ENCODE data around the gene COL20A1. TPM values are rescaled to one million over a fixed set of nuclear protein-coding genes. Genes with fewer than 3 reads are reported as not detected.

COL20A1 gene
- total RNA-seq, 2 donors from 2014 or later: 0.50 to 0.58 TPM

Other genes with a start within 250 kb of the COL20A1 start
- 10 to 100 TPM; 39.1 to 43.2 TPM for gene YTHDF1, start 77.1 kb upstream of the COL20A1 start, total RNA-seq
- under 1 TPM in 1 of 2 donors, not detected in 1; 0.74 TPM for gene BIRC7, start 57.3 kb upstream of the COL20A1 start, total RNA-seq
- not detected for gene NKAIN4, start 38.7 kb upstream of the COL20A1 start, total RNA-seq
- gene ARFGAP1, start 20.4 kb upstream of the COL20A1 start, total RNA-seq: 10 to 100 TPM; 75.8 to 76.6 TPM
- not detected for gene CHRNA4, start 68.2 kb downstream of the COL20A1 start, total RNA-seq
- under 1 TPM; 0.44 to 0.65 TPM for gene KCNQ2, start 179.5 kb downstream of the COL20A1 start, total RNA-seq
- 1 to 10 TPM in 1 of 2 donors, under 1 TPM in 1; 0.94 to 8.3 TPM for gene EEF1A2, start 205.9 kb downstream of the COL20A1 start, total RNA-seq
- gene PPDPF, start 227.6 kb downstream of the COL20A1 start, total RNA-seq: 100 to 1,000 TPM in 1 of 2 donors, 10 to 100 TPM in 1; 91.0 to 130 TPM
- gene PTK6, start 244.2 kb downstream of the COL20A1 start, total RNA-seq: 1 to 10 TPM in 1 of 2 donors, under 1 TPM in 1; 0.97 to 1.2 TPM